HG03575 (cell line): ENCODE data around the gene TNFRSF14.

Experiments
- ATAC-seq: cut with Tn5 transposase; IDR thresholded peaks from one replicate; pipeline ENCODE4 v1.9.1; 2021; ENCODE audit not compliant: unreplicated experiment, insufficient number of reproducible peaks, low FRiP score; ENCODE audit errors: extremely low read depth

Gene TNFRSF14

DNA sequence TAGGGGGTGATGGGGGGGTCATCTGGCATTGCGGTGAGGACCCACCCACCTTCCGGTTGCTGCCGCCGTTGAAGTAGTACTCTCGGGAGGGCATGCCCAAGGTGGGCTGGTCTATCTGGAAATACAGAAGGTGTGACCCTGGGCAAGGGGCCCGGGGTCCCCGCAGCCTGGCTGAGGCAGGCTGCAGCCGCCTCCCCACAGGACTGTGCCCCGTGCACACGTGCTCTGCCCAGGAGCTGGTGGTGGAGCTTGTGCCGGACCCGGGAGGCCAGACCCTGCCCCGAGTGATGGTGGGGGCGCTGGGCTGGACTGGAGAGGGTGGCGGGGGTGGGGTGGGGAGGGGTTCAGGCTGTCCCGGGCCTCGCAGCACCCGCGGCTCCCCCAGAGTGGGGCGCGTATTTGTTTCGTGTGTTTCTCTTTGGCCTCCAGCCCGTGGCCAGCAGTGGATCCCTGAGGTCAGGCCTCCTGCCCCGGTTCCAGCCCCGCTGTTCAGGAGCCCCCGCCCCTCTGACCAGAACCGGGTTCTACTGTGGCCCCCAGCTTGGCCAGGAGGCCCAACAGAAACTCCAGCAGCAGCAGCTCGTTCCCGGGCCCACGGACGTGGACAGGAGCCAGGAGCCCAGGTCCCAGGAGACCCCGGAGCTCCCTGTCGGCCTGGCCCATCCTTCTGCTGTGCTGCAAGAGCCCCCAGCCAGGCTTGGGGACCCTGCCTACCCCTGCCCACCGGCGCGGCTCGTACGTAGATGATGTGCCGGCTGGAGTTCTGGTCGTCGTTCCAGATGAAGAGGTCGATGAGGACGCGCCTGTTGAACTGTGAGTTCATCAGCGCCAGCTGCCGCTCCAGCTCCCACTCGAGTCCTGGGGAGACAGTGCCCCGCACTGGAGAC, 49.6 kb downstream of the TNFRSF14 start:
- ATAC-seq = no peak

DNA sequence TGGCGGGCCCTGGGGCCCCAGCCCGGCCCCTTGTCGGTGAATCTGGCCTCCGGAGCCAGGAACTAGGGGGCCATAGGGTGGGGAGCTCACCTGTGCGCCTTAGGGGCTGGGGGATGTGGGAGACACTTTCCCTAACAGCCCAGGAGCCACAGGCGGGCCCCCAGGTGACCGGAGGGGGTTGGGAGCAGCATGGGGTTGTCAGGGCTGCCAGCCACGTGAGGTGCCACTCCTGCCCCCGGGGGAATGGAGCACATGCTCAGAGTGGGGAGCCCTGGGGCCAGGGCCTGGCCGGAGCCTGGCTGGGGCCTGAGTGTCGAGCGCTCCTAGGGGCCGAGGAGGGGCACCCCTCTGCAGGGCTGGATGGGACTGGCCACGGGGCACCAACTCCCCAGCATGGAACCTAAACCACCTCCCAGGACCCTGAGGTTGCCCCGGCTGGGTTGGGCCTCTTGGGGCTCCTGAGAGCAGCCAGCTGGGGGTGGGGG, 50.3 kb downstream of the TNFRSF14 start:
- no peak for ATAC-seq

DNA sequence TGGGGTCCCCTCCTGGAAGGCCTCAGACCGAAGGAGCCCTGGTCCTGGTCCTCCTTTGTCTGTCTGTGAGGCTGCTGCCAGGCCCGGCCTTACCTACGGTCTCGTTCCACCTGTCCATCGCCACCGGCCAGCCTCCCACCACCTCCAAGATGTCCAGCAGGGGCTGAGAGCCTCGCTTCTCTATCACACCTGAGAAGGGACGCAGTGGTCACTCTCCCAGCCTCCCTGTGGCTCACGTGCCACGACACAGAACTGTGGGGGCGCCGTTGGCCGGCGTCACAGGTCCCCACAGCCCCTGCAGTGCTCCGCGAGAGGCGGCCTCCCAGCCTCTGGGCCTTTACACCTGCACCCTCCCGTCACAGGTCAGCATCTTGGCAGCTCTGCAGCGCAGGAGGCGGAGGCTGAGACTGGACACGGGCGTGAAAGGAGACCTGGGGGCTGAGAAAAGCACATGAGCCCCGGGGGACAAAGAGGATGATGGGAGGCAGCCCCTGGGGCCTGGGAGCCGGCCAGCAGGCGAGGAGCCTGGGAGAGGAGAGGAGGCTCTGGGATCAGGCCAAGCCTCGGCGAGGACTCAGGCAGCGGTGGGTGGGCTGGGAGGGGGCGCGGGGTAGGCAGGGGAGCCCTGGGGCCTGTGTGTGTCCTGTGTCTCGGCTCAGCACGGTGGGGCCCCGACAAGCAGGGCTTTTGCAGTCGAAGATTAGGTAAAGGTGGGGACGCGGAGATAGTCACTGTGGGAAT, 50.9 kb downstream of the TNFRSF14 start:
- ATAC-seq = no peak

DNA sequence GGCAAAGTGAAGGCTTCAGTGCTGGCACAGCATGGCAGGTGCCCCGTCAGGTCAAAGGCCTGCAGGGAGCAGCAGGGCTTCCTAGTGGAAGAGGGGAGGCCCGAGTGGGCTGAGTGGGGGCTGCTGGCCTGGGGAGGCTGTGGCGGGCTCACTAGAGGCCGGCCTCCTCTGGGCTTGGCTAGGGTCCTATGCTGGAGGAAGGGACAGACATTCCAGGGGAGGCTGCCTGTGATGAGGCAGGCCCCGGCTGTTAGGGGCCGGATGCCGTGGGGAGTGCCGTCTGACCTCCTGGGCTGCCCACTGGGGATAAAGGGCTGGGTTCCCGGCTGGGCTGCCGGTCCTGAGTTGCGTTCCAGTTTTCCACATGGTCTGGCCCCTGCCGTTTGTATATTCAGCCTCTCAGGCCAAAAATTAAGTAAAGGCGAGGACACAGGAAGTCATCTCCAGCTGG, 51.5 kb downstream of the TNFRSF14 start:
- ATAC-seq = no peak

DNA sequence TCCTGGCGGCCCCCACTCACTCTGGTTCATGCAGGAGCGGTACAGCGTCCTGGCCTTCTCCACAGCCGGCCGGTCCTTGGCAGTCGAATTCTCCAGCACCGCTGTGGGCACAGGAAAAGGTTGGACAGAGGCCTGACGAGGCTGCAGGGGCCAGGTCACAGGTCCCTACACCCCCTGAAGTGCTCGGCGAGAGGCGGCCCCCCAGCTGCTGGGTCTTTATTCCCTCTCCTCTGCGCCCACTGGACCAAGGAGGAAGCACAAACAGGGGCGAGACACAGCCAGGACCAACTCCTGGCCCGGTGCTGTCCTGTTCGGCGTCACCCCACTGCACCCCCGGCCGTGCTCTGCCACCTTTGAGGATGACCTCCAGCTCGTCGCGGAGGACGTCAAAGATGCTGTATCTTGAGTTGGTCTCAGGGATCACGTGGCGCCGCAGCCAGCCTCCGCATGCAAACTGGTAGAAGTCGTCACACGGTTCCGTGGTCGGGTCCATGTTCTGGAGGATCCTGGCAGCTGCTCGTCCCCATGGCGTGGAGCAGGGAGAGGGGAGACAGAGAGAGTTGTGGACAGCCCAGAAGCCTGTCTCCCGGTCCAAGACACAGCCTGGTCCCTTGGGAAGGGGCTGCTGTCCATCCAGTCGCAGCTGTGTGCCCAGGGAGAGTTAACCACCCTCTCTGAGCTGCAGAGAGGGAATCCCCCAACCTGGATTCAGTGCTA, 53.3 kb downstream of the TNFRSF14 start:
- ATAC-seq = no peak

DNA sequence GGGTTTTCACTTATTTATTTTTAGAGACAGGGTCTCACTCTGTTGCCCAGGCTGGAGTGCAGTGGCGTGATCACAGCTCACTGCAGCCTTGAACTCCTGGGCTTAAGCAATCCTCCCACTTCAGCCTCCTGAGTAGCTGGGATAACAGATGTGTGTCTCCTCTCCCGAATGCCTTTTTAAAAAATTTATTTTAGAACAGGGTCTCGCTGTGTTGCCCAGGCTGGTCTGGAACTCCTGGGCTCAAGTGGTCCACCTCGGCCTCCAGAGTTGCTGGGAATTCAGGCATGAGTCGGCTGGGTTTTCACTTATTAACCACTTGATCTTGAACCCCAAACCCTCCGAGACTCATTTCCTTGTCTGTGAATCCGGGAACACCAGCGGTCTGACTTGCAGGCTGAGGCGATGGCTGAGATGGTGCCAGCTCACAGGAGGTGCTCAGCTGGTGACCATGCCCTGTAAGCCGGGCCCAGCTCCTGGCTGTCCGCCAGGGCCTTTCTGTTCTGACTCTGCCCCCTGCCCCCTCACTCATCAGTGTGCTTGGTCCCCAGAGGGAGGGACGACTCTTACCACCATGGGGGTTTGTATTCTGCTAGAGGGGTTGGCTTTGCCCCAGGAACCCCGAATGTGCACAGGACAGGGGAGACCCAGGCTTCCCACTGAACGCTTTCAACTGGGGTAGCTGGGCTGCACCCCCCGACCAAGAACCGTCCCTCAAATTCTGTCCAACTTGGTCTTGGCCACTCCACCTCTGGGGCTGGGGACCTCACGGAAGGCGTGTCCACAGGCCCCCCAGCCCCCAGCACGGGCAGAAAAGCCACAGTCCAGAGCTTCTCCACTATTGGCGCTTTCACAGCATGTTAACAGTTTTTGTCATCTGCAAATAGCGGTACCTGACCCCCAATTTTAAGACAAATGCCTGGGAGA, 54.1 kb downstream of the TNFRSF14 start:
- no peak for ATAC-seq

GRCh38 chr1:2611031-2611501, 54.9 kb downstream of the TNFRSF14 start:
- ATAC-seq = no peak

DNA sequence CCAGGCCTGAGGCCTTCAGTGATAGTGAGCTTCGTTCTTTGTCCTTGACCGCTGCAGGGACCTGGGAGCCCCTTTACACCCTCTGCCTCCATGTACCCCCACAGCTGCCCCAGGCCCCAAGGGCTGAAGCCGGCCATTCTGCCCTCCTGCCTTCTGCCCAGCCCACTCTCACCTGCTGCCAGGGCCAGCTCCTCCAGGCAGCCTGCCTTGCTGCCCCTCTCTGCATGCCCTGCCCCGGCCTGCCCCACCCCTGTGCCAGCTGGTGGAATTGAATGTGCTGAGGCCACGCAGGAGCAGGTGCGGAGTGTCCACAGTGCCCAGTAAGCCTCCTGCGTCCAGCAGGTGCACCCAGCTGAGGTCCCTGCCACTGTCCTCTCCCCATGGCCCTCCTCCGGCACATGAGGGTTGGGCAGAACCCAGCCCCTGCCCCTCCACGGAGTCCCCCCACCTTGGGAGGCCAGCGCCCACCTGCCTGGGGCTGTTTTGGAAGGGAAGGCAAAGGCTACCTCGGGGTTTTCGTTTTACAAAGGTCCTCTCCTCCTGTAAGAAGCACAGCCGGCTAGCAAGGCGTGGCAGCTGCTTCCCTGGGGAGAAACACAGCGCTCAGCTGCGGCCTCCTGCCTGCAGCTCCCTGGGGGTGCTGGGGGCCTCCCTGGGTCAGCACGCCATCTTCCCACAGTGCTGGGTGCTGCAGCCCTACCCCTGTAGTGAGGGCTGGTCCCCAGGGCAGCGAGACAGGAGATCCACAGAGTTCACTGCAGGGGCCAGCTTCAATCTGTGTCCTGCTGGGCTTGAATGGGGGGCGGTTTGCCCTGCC, 55.7 kb downstream of the TNFRSF14 start:
- no peak for ATAC-seq

GRCh38 chr1:2612591-2613365, 56.6 kb downstream of the TNFRSF14 start:
- ATAC-seq = no peak
